ENCODE measurements around the gene POLR1B. TPM values are rescaled to one million over a fixed set of nuclear protein-coding genes. Genes with fewer than 3 reads are reported as not detected.

POLR1B gene
- total and polyA plus RNA-seq, 2 of the 13 experiments (the other 11 are each of a cell fraction or from before 2014, with no cell fraction given), result 18.3 to 46.0 TPM

DNA sequence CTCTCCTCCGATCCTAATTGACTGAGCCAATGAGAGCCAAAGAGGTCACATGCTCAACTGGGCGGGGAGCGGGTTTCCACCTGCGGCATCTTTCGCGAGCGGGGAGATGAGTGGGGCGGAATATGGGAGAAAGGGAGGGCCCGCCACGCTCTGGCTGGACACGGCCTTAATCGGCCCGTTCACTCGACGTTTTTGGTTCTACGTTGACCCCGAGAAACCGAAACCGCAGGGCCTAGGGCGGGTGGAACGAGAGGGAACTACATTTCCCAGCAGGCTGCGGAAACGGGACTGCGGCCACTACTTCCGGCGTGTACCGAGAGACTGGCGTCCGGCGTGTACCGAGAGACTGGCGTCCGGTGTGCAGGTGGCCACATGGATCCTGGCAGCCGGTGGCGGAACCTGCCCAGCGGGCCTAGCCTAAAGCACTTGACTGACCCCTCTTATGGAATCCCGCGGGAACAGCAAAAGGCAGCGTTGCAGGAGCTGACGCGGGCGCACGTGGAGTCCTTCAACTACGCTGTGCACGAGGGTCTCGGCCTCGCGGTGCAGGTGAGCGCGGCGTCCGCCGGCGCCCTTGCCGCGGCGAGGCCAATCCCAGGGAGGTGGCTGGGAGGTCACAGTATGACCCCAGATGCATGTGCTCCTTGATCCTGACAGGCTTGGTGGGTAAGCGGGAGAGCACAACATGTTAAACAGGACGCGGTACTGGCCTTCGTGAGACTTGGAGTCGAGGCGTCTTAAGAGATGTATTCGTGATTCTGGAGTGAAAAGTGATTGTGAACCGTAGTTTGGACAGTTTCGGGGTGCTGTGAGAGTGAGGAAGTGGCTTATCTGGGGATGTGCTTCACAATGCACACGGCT is at the start of gene POLR1B (continued):
- TF ChIP-seq EEA1 (CRISPR knock-in tag; IDR thresholded peaks at IDR 0.05; ENCODE audit: borderline replicate concordance) (peak; percentile 98), MYC (CRISPR knock-in tag; IDR thresholded peaks at IDR 0.05; ENCODE audit: borderline replicate concordance) (peak; percentile 100), MXD4 (CRISPR knock-in tag; IDR thresholded peaks at IDR 0.05) (peak; percentile 99), MTA1 (CRISPR knock-in tag; IDR thresholded peaks at IDR 0.05; ENCODE audit: borderline replicate concordance) (peak; percentile 96), ZIK1 (CRISPR knock-in tag; IDR thresholded peaks at IDR 0.05; ENCODE audit: borderline replicate concordance, low read depth) (peak; percentile 85; the same call in 1 of the 2 replicates), ZNF143 (CRISPR knock-in tag; IDR thresholded peaks at IDR 0.05) (peak; percentile 100), FOXP1 (IDR thresholded peaks at IDR 0.05) (no peak), FOXP1 (CRISPR knock-in tag; IDR thresholded peaks at IDR 0.05) (no peak), XRCC5 (optimal IDR thresholded peaks at IDR 0.05; ENCODE audit: low read length) (peak; percentile 34), TEAD2 (CRISPR knock-in tag; IDR thresholded peaks at IDR 0.05) (peak; percentile 93)
- TF ChIP-seq, protein P1, sequence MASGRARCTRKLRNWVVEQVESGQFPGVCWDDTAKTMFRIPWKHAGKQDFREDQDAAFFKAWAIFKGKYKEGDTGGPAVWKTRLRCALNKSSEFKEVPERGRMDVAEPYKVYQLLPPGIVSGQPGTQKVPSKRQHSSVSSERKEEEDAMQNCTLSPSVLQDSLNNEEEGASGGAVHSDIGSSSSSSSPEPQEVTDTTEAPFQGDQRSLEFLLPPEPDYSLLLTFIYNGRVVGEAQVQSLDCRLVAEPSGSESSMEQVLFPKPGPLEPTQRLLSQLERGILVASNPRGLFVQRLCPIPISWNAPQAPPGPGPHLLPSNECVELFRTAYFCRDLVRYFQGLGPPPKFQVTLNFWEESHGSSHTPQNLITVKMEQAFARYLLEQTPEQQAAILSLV (CRISPR knock-in tag; IDR thresholded peaks at IDR 0.05; ENCODE audit: borderline replicate concordance), result peak; percentile 97
- TF ChIP-seq, protein P2, sequence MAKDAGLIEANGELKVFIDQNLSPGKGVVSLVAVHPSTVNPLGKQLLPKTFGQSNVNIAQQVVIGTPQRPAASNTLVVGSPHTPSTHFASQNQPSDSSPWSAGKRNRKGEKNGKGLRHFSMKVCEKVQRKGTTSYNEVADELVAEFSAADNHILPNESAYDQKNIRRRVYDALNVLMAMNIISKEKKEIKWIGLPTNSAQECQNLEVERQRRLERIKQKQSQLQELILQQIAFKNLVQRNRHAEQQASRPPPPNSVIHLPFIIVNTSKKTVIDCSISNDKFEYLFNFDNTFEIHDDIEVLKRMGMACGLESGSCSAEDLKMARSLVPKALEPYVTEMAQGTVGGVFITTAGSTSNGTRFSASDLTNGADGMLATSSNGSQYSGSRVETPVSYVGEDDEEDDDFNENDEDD (CRISPR knock-in tag; IDR thresholded peaks at IDR 0.05; ENCODE audit: borderline replicate concordance), result peak; percentile 88
- TF ChIP-seq, protein P3, sequence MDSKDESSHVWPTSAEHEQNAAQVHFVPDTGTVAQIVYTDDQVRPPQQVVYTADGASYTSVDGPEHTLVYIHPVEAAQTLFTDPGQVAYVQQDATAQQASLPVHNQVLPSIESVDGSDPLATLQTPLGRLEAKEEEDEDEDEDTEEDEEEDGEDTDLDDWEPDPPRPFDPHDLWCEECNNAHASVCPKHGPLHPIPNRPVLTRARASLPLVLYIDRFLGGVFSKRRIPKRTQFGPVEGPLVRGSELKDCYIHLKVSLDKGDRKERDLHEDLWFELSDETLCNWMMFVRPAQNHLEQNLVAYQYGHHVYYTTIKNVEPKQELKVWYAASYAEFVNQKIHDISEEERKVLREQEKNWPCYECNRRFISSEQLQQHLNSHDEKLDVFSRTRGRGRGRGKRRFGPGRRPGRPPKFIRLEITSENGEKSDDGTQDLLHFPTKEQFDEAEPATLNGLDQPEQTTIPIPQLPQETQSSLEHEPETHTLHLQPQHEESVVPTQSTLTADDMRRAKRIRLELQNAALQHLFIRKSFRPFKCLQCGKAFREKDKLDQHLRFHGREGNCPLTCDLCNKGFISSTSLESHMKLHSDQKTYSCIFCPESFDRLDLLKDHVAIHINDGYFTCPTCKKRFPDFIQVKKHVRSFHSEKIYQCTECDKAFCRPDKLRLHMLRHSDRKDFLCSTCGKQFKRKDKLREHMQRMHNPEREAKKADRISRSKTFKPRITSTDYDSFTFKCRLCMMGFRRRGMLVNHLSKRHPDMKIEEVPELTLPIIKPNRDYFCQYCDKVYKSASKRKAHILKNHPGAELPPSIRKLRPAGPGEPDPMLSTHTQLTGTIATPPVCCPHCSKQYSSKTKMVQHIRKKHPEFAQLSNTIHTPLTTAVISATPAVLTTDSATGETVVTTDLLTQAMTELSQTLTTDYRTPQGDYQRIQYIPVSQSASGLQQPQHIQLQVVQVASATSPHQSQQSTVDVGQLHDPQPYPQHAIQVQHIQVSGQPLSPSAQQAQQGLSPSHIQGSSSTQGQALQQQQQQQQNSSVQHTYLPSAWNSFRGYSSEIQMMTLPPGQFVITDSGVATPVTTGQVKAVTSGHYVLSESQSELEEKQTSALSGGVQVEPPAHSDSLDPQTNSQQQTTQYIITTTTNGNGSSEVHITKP (CRISPR knock-in tag; IDR thresholded peaks at IDR 0.05; ENCODE audit: low read depth), result peak; percentile 91
- TF ChIP-seq, protein P4, sequence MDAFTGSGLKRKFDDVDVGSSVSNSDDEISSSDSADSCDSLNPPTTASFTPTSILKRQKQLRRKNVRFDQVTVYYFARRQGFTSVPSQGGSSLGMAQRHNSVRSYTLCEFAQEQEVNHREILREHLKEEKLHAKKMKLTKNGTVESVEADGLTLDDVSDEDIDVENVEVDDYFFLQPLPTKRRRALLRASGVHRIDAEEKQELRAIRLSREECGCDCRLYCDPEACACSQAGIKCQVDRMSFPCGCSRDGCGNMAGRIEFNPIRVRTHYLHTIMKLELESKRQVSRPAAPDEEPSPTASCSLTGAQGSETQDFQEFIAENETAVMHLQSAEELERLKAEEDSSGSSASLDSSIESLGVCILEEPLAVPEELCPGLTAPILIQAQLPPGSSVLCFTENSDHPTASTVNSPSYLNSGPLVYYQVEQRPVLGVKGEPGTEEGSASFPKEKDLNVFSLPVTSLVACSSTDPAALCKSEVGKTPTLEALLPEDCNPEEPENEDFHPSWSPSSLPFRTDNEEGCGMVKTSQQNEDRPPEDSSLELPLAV (CRISPR knock-in tag; conservative IDR thresholded peaks at IDR 0.05; ENCODE audit: low read depth), result no peak

All from HepG2 (cell line).